ENCODE measurements around the gene TMEM63A.
"Not testable (repeated sequence)": the region's sequence is repeated elsewhere in the genome, so short reads cannot be mapped to it uniquely, and the experiment has no call there.

TMEM63A gene

GRCh38 chr1:225908013-225908640 is 25.9 kb upstream of the TMEM63A start:
- no peak for DNase-seq

GRCh38 chr1:225907341-225907740 is 25.2 kb upstream of the TMEM63A start:
- no peak for DNase-seq

- no peak for DNase-seq
These were observed 24.3 kb upstream of the TMEM63A start for GRCh38 chr1:225906467-225906866.

GRCh38 chr1:225903623-225904022 is 21.4 kb upstream of the TMEM63A start:
- no peak for DNase-seq

- DNase-seq = no peak
These were observed 17.1 kb upstream of the TMEM63A start for GRCh38 chr1:225899044-225899925.

- DNase-seq = peak; percentile 72
These were observed 15.7 kb upstream of the TMEM63A start for GRCh38 chr1:225897595-225898514.

GRCh38 chr1:225896937-225897549 is 14.9 kb upstream of the TMEM63A start:
- peak; percentile 86 for DNase-seq

GRCh38 chr1:225896494-225896893 is 14.3 kb upstream of the TMEM63A start:
- no peak for DNase-seq

- no peak for DNase-seq
These were observed 10.1 kb upstream of the TMEM63A start for GRCh38 chr1:225892307-225892706.

GRCh38 chr1:225891229-225891972 is 9.2 kb upstream of the TMEM63A start:
- DNase-seq = no peak

- no peak for DNase-seq
These were observed 8.4 kb upstream of the TMEM63A start for GRCh38 chr1:225890346-225891228.

- DNase-seq = no peak
These were observed 7.6 kb upstream of the TMEM63A start for GRCh38 chr1:225889743-225890142.

- DNase-seq = no peak
These were observed 6.9 kb upstream of the TMEM63A start, which contains the start of gene LEFTY1 for GRCh38 chr1:225888898-225889601. LEFTY1 (minus strand) TSS chr1:225889146; CDS start chr1:225889066, 80 bp downstream.

GRCh38 chr1:225888289-225888897 is 6.2 kb upstream of the TMEM63A start:
- no peak for DNase-seq

GRCh38 chr1:225887554-225888288 is 5.5 kb upstream of the TMEM63A start:
- DNase-seq = not testable (repeated sequence)

GRCh38 chr1:225887030-225887314 is 4.8 kb upstream of the TMEM63A start:
- no peak for DNase-seq

- DNase-seq = no peak
These were observed 4.2 kb upstream of the TMEM63A start for GRCh38 chr1:225886159-225887029.

- no peak for DNase-seq
These were observed 3.2 kb upstream of the TMEM63A start for GRCh38 chr1:225885336-225885735.

Data from activated effector memory CD4-positive, alpha-beta T cell treated with anti-CD3 and anti-CD28 coated beads, Interleukin-2, amount 50 U/mL, for 16 hours (primary cell).